SU-DHL-6 (cell line): Measurements from ENCODE around the gene CA5B.

ENCODE experiments used
- CTCF ChIP-seq: fragments of 200-600 bp; sonication (generic); IDR thresholded peaks from one replicate; pipeline ENCODE4 v1.5.1; 2017; ENCODE audit warnings: antibody characterized with exemption, mild to moderate bottlenecking, low read length, moderate library complexity; ENCODE audit not compliant: insufficient read depth, poor library complexity, severe bottlenecking
- EZH2phosphoT487 ChIP-seq: fragments of 200-600 bp; sonication (generic), shearing (Covaris generic); conservative IDR thresholded peaks from 2 replicates; pipeline ENCODE4 v1.6.1; 2018; ENCODE audit warnings: mild to moderate bottlenecking, antibody characterized with exemption, low read length, moderate library complexity, mixed read lengths

DNA sequence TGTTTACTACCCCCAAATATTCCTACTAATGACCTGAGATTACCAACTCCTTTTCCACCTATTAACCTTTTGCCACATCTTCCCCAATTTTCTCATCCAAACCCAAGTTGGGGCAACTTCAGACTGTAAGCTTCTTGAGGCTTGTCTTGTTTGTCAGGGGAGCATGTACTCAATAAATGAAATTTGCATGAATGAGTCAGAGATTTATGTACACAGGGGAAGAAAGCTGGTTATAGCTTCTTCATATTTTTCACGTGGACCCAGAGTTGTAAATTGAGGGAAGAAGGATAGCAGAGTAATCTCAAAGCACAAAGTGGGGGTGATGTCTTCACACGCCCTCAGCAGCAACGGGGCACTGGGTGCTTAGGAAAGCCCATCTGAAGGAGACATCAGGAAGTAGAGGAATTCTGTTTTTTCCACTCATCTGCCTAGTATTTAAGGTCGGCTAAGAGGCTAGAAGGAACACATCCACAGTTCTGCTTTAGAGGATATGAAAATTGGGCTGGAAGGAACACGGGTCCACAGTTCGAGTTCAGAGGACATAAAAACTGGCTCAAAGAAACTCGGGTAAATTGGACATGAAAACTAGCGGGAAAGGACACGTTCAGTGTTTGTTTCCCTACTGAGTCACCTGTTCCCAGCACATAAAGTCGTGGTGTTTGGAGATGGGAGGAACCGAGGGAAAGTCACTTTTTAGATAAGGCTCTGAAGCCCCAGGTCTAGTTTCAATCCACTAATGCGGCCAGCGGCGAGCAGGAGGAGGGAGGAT lies 696 bp upstream of the CA5B start:
- TF ChIP-seq CTCF (no peak), EZH2phosphoT487 (no peak)
